Activated CD4-positive, alpha-beta T cell treated with anti-CD3 and anti-CD28 coated beads for 36 hours (primary cell): ENCODE results near the gene LYST. TPM values are rescaled to one million over a fixed set of nuclear protein-coding genes. Genes with fewer than 3 reads are reported as not detected.
"Not testable (repeated sequence)": the region's sequence is repeated elsewhere in the genome, so short reads cannot be mapped to it uniquely, and the experiment has no call there.

Experiments used
- ATAC-seq: fragments of 200-7000 bp; cut with Tn5 transposase; one replicate; pipeline ENCODE4 v1.10.0; 2021; ENCODE audit warnings: mild to moderate bottlenecking, moderate library complexity
- CTCF ChIA-PET: fragments of 350-600 bp; sonication (Branson Sonifier 250); formaldehyde crosslinking; loops from one replicate; lab custom pipeline; 2021; ENCODE audit warnings: antibody characterized with exemption; lab: Charles Lee
- POLR2A ChIA-PET: fragments of 350-600 bp; sonication (Branson Sonifier 250); formaldehyde crosslinking; loops from one replicate; lab custom pipeline; 2021; ENCODE audit warnings: antibody characterized with exemption, inconsistent platforms; lab: Charles Lee
- DNase-seq: peaks from one replicate; pipeline ENCODE4 v3.0.0-alpha.2; 2020
- H3K27ac Mint-ChIP-seq: one replicate; pipeline ENCODE4 v1.8.0; 2021; ENCODE audit warnings: mixed read lengths
- H3K27me3 Mint-ChIP-seq: one replicate; pipeline ENCODE4 v1.8.0; 2021; ENCODE audit warnings: mixed read lengths
- H3K36me3 Mint-ChIP-seq: one replicate; pipeline ENCODE4 v1.8.0; 2021; ENCODE audit warnings: low read depth, mixed read lengths
- H3K4me1 Mint-ChIP-seq: one replicate; pipeline ENCODE4 v1.8.0; 2021; ENCODE audit warnings: mixed read lengths
- H3K4me3 Mint-ChIP-seq: one replicate; pipeline ENCODE4 v1.8.0; 2021; ENCODE audit warnings: mild to moderate bottlenecking, moderate library complexity, mixed read lengths
- H3K9me3 Mint-ChIP-seq: one replicate; pipeline ENCODE4 v1.8.0; 2021; ENCODE audit warnings: low read depth, mixed read lengths
- intact Hi-C, 2 experiments: fragments of 100-400 bp; cut with DNase I in 1 of 2; cut with micrococcal nuclease in 1 of 2; formaldehyde crosslinking; loops; one replicate each; pipeline versions ENCODE4 v1.14.2 to v1.15.1; 2022 to 2024; cut with DNase I, micrococcal nuclease
- total RNA-seq, 2 experiments: library from RNA; stranded (reverse); gene quantifications; one replicate each; pipeline ENCODE4 v1.2.3, GENCODE V29; 2021

The LYST gene
- total RNA-seq, 2 experiments from 2014 or later = 28.1 to 32.3 TPM

DNA sequence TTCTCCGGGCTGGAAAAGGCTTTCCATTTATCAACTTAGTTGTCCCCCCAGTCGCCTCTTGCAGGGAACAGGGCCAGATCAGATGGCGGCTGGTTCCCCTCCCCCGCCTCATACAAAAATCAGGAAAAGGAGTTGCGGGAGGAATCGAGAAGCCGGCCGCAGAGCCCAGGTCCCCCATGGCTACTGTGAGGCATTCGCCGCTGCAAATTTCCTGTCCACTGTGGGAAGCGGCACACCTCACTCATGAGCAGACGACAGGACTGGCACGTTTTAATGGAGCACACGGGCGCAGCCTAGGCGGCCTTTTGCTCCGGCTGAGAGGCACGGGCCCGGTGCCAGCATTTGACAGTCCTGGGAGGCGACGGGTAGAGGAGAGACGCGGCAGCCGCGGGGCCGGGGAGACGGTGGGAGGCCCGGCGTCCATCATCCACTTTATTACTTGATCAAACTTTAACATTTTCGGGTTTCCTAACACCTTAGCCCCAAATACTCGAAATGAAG is 218.2 kb downstream of the LYST start:
- ATAC-seq (no peak), DNase-seq (no peak)
- Mint-ChIP-seq H3K27ac (no peak overlapping the region), H3K9me3 (no peaks in the 10 kb centered on the region), H3K4me1 (peaks cover 10% of the 10 kb centered on the region), H3K36me3 (no peaks in the 10 kb centered on the region), H3K4me3 (peak overlapping the region; percentile 73), H3K27me3 (peaks cover 56% of the 10 kb centered on the region)
- CTCF ChIA-PET = interaction anchor here (0.9 kb wide), 1 partner anchor 10 kb away, joined by 9 read pairs; no protein-coding TSS in a partner anchor
- POLR2A ChIA-PET = no interaction called here
- intact Hi-C loops = no loop called here

- ATAC-seq, DNase-seq, intact Hi-C loops, H3K27ac Mint-ChIP-seq, H3K36me3 Mint-ChIP-seq, H3K4me3 Mint-ChIP-seq, POLR2A ChIA-PET, H3K9me3 Mint-ChIP-seq: not testable (repeated sequence)
- H3K4me1 Mint-ChIP-seq = peaks cover 19% of the 10 kb centered on the region
- CTCF ChIA-PET = interaction anchor here (0.5 kb wide), 1 partner anchor 11 kb away, joined by 3 read pairs; no protein-coding TSS in a partner anchor
- H3K27me3 Mint-ChIP-seq = peaks cover 53% of the 10 kb centered on the region
Observed at GRCh38 chr1:235647537-235647936, 219.2 kb downstream of the LYST start.

- no peak for ATAC-seq
- Mint-ChIP-seq H3K27me3 (peaks cover 48% of the 10 kb centered on the region), H3K36me3 (no peaks in the 10 kb centered on the region), H3K9me3 (no peaks in the 10 kb centered on the region), H3K4me3 (no peak overlapping the region), H3K27ac (no peak overlapping the region), H3K4me1 (peaks cover 29% of the 10 kb centered on the region)
- POLR2A ChIA-PET = no interaction called here
- intact Hi-C loops = no loop called here
- CTCF ChIA-PET = interaction anchor here (0.6 to 0.8 kb wide), 3 partner anchors 52 to 142 kb away, joined by 3 to 4 read pairs (median 3); partner anchors contain the start of gene B3GALNT2
- DNase-seq = no peak
Observed at GRCh38 chr1:235646463-235646862, 220.2 kb downstream of the LYST start.

- peaks cover 28% of the 10 kb centered on the region for H3K4me1 Mint-ChIP-seq
- no peak for DNase-seq
- no peak overlapping the region for H3K27ac Mint-ChIP-seq
- CTCF ChIA-PET = interaction anchor here (0.7 kb wide), 1 partner anchor 54 kb away, joined by 3 read pairs; no protein-coding TSS in a partner anchor
- no peaks in the 10 kb centered on the region for H3K9me3 Mint-ChIP-seq
- POLR2A ChIA-PET = interaction anchor here (0.6 kb wide), 1 partner anchor 399 kb away, joined by 3 read pairs; no protein-coding TSS in a partner anchor
- intact Hi-C loops = loop anchor here in 1 of 2 experiments (5.0 kb wide), 1 partner anchor 328 kb away; no protein-coding TSS in a partner anchor
- no peaks in the 10 kb centered on the region for H3K36me3 Mint-ChIP-seq
- H3K27me3 Mint-ChIP-seq = peaks cover 40% of the 10 kb centered on the region
- H3K4me3 Mint-ChIP-seq = no peak overlapping the region
- ATAC-seq = no peak
Observed at GRCh38 chr1:235644693-235645305, 221.9 kb downstream of the LYST start.

GRCh38 chr1:235643837-235644692 is 222.6 kb downstream of the LYST start:
- ATAC-seq (no peak), DNase-seq (no peak)
- no peaks in the 10 kb centered on the region for H3K9me3 Mint-ChIP-seq
- intact Hi-C loops = loop anchor here (2.0 to 5.0 kb wide), 3 partner anchors 53 to 328 kb away; partner anchors contain the start of gene B3GALNT2 (in 1 of the 2)
- H3K36me3 Mint-ChIP-seq = no peaks in the 10 kb centered on the region
- ChIA-PET CTCF (no interaction called here), POLR2A (no interaction called here)
- H3K27ac Mint-ChIP-seq = no peak overlapping the region
- H3K27me3 Mint-ChIP-seq = peaks cover 40% of the 10 kb centered on the region
- H3K4me1 Mint-ChIP-seq = peaks cover 28% of the 10 kb centered on the region
- H3K4me3 Mint-ChIP-seq = no peak overlapping the region

GRCh38 chr1:235642943-235643371 is 223.7 kb downstream of the LYST start:
- ATAC-seq = no peak
- intact Hi-C loops = loop anchor here (1.0 to 5.0 kb wide), 4 partner anchors 54 to 329 kb away; partner anchors contain the start of gene B3GALNT2 (in 1 of the 2)

GRCh38 chr1:235642011-235642942 is 224.4 kb downstream of the LYST start:
- peaks cover 23% of the 10 kb centered on the region for H3K4me1 Mint-ChIP-seq
- peaks cover 25% of the 10 kb centered on the region for H3K27me3 Mint-ChIP-seq
- intact Hi-C loops = loop anchor here (1.0 to 5.0 kb wide), 4 partner anchors 55 to 330 kb away; partner anchors contain the start of gene B3GALNT2 (in 1 of the 2)
- peak overlapping the region; percentile 47 for H3K4me3 Mint-ChIP-seq
- H3K27ac Mint-ChIP-seq = peak overlapping the region; percentile 77
- ChIA-PET CTCF (interaction anchor here (0.6 to 1.4 kb wide), 5 partner anchors 8 to 1880 kb away, joined by 3 to 4 read pairs (median 3); no protein-coding TSS in a partner anchor), POLR2A (interaction anchor here (0.5 kb wide), 1 partner anchor 138 kb away, joined by 3 read pairs; the partner anchor contains the start of gene B3GALNT2)
- DNase-seq = peak; percentile 84
- no peaks in the 10 kb centered on the region for H3K9me3 Mint-ChIP-seq
- no peaks in the 10 kb centered on the region for H3K36me3 Mint-ChIP-seq
- peak; percentile 89 for ATAC-seq

More at GRCh38 chr1:235642943-235643371, 223.7 kb downstream of the LYST start:
- DNase-seq = no peak
- POLR2A ChIA-PET = no interaction called here
- Mint-ChIP-seq H3K4me1 (peaks cover 23% of the 10 kb centered on the region), H3K4me3 (no peak overlapping the region), H3K36me3 (no peaks in the 10 kb centered on the region), H3K27ac (peak overlapping the region; percentile 71), H3K27me3 (peaks cover 29% of the 10 kb centered on the region), H3K9me3 (no peaks in the 10 kb centered on the region)
- CTCF ChIA-PET = interaction anchor here (1.4 kb wide), 1 partner anchor 9 kb away, joined by 4 read pairs; no protein-coding TSS in a partner anchor

GRCh38 chr1:235640580-235640979 is 226.1 kb downstream of the LYST start:
- H3K36me3 Mint-ChIP-seq = no peaks in the 10 kb centered on the region
- no peaks in the 10 kb centered on the region for H3K9me3 Mint-ChIP-seq
- H3K4me1 Mint-ChIP-seq = peaks cover 23% of the 10 kb centered on the region
- H3K27me3 Mint-ChIP-seq = peaks cover 13% of the 10 kb centered on the region
- CTCF ChIA-PET = no interaction called here
- H3K4me3 Mint-ChIP-seq = no peak overlapping the region
- ATAC-seq (no peak), DNase-seq (no peak)
- POLR2A ChIA-PET = no interaction called here
- intact Hi-C loops = loop anchor here in 1 of 2 experiments (5.0 kb wide), 1 partner anchor 332 kb away; no protein-coding TSS in a partner anchor
- no peak overlapping the region for H3K27ac Mint-ChIP-seq

GRCh38 chr1:235639226-235640205 is 227.2 kb downstream of the LYST start:
- Mint-ChIP-seq H3K36me3 (no peaks in the 10 kb centered on the region), H3K4me1 (peaks cover 23% of the 10 kb centered on the region), H3K27me3 (peaks cover 9% of the 10 kb centered on the region), H3K27ac (no peak overlapping the region), H3K4me3 (no peak overlapping the region), H3K9me3 (no peaks in the 10 kb centered on the region)
- DNase-seq = no peak
- ChIA-PET CTCF (no interaction called here), POLR2A (interaction anchor here (0.6 kb wide), 1 partner anchor 134 kb away, joined by 4 read pairs; no protein-coding TSS in a partner anchor)
- intact Hi-C loops = loop anchor here in 1 of 2 experiments (5.0 kb wide), 1 partner anchor 333 kb away; no protein-coding TSS in a partner anchor
- ATAC-seq = no peak
